Fibroblast of villous mesenchyme (primary cell): ENCODE data around the gene GRIK1. TPM values are rescaled to one million over a fixed set of nuclear protein-coding genes. Genes with fewer than 3 reads are reported as not detected.

Experiments used
- DNase-seq: peaks from one replicate; pipeline ENCODE4 v3.0.0-alpha.2; 2010; ENCODE audit warnings: low read depth
- H3K4me3 ChIP-seq: 2 replicates; pipeline ENCODE4 v1.5.1; 2011; ENCODE audit warnings: low read depth, mild to moderate bottlenecking, low read length
- total RNA-seq: library from RNA; depleted of rRNA; stranded (reverse); fragments of >200 nt; gene quantifications from 2 replicates; pipeline ENCODE4 v1.2.3, GENCODE V29; 2012
- TF ChIP-seq, protein P1 (sequence below): IDR thresholded peaks from 2 replicates; pipeline ENCODE4 v1.5.1; 2012; ENCODE audit warnings: low read depth, mild to moderate bottlenecking, low read length; ENCODE audit not compliant: insufficient read depth

The GRIK1 gene
- total RNA-seq, 1 donor, result under 0.01 TPM

DNA sequence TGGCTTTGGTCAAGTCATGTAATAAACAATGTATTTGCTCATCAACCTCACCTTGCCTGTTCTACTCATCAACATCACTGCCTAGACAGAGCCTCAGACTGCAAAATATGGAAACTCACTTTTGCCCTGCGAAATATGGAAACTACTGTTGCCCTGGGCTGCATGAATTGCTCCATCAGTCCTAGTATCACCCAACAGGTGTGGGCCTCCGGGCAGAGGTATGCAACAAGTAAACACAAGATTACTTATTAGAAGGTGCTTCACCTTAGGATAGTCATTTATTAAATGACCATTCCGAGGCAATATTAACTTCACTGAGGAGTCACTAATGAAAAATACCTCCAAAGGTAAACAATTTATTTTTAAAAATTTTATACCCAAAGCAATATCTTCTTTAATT lies 354.3 kb downstream of the GRIK1 start:
- TF ChIP-seq, protein P1, sequence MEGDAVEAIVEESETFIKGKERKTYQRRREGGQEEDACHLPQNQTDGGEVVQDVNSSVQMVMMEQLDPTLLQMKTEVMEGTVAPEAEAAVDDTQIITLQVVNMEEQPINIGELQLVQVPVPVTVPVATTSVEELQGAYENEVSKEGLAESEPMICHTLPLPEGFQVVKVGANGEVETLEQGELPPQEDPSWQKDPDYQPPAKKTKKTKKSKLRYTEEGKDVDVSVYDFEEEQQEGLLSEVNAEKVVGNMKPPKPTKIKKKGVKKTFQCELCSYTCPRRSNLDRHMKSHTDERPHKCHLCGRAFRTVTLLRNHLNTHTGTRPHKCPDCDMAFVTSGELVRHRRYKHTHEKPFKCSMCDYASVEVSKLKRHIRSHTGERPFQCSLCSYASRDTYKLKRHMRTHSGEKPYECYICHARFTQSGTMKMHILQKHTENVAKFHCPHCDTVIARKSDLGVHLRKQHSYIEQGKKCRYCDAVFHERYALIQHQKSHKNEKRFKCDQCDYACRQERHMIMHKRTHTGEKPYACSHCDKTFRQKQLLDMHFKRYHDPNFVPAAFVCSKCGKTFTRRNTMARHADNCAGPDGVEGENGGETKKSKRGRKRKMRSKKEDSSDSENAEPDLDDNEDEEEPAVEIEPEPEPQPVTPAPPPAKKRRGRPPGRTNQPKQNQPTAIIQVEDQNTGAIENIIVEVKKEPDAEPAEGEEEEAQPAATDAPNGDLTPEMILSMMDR, result no peak
- DNase-seq, result no peak
- no peak overlapping the region for H3K4me3 ChIP-seq

DNA sequence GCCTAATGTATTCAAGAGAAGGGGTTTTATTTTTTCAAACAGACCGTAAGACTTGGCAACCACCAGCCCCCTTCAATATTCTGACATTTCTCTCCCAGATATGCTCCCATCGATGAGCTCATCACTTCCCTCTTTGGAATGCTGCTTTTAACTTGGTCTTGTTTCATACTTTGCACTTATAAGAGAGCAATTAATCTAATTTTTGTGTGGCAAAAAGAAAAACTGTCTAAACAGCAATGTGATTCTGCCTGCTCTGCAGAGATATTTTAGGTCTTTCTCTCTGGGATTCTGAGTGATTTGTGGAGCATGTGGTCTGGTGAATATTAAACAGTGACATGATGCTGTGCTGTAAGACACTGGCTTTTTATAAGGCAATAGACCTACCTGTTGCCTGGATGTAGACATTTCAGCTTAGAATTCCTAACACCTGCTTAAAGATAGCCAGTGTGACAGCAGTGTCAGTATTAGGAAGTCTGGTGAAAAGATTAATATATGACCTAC lies 356.3 kb downstream of the GRIK1 start:
- TF ChIP-seq, protein P1, result no peak
- no peak for DNase-seq
- H3K4me3 ChIP-seq, result no peak overlapping the region

DNA sequence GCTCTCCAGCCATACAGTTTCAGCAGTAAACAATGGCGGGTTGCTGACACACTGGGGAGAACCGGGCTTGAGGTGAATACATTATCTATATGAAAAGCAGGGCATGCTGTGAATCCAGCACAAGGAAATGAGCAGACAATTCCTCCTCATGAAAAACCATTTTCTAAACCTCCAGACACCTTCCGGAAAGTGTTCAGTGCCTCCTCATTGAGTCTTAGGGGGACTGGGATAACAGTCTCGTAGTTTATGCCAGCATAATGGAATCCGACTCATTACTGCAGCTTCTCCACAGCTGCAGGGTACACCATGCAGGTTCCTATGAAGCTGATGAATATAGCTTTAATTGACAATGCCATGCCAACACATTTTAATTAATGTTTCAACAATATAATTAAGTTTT lies 356.9 kb downstream of the GRIK1 start:
- no peak overlapping the region for H3K4me3 ChIP-seq
- TF ChIP-seq, protein P1, result no peak
- no peak for DNase-seq

DNA sequence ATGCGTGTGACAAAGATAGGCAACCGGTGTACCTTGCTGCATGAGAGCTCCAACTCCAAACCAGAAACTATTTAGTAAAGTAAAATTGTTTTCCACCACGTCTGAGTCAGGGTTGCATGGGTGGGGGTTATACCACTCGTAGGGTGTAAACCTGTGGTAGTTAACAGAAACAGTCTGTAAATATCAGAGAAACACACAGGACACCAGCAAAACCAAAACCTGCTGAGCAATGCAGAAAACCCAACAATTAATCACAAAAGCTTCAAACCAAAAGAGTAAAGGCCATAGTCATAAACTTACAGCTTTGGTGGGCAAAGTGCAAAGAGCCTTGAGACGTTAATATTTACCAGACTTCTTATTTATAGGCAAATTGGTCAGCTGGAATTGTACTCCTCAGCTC lies 358.4 kb downstream of the GRIK1 start:
- TF ChIP-seq, protein P1, result no peak
- H3K4me3 ChIP-seq, result no peak overlapping the region
- DNase-seq, result no peak

DNA sequence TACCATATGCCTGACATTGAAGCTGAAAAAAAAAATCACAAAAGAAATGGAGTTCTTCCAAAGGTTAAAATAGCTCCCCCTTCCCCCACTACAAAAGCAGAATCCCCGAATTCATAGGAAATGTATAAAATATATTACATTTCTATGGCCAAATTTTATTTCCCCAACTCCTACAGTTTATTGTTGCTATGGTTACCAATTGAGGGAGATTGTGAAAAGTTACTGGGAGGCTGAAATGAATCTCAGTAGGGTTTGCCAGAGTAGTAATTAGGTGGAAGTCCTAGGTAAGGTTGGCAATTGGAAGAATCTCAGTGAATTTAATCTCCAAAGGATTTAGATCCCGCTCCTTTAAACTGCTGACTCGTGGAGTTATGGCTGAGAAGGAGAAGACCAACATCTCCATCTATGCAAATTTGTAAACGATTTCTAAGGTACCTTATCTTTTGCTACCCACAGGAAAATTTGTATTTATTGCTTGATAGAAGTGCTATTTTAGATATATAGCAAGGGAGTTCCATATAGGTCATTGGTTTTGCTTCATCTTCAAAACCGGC lies 359.0 kb downstream of the GRIK1 start:
- H3K4me3 ChIP-seq, result no peak overlapping the region
- TF ChIP-seq, protein P1, result no peak
- no peak for DNase-seq

DNA sequence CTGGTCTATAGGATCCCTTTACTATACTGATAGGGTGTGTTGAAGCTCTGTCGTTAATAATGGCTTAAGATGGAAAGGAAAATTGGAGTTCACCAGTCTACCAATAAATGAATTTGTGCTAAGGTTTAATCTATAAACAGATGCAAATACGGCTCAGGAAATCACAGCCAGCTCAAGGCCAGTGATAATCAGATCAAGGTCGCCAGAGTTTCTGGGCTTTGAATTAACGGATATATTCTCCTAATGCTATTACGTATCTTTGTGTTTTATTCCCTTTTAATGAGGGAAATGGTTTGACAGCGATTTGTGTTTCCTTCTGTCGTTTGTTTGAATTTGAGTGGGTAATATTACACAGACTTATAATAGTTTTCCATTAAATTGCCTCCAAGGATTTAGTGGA lies 361.5 kb downstream of the GRIK1 start:
- TF ChIP-seq, protein P1, result no peak
- DNase-seq, result no peak
- H3K4me3 ChIP-seq, result no peak overlapping the region

DNA sequence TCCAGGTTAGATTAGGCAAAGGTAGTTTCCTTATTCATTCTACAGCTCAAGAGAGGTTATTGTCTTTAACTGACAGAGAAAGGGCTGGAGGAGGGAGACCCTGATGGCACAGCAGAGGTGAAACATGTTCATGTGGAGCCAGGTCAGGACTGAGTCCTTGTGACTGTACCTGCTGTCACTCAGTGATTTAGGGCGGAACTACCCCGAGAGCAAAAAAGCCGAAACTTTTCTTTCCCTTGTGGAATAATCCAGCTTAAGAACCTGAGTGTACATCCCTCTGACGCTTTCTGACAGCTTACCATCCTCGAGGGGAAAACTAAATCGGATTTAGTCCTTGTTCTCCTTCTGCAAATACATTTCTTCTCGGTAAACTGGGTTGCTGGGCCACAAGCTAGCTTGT lies 367.8 kb downstream of the GRIK1 start:
- DNase-seq, result no peak
- H3K4me3 ChIP-seq, result no peak overlapping the region
- TF ChIP-seq, protein P1, result no peak
